SK-N-DZ (cell line): ENCODE results near the gene FXYD1.

Source experiments
- DNase-seq: peaks from one replicate; pipeline ENCODE4 v3.0.0-alpha.2; 2015; ENCODE audit warnings: low spot score

FXYD1 gene

GRCh38 chr19:35106898-35107541, 31.6 kb upstream of the FXYD1 start:
- DNase-seq, result no peak

- no peak for DNase-seq
These were observed 31.1 kb upstream of the FXYD1 start for GRCh38 chr19:35107545-35107944.

GRCh38 chr19:35108730-35109129, 29.9 kb upstream of the FXYD1 start:
- DNase-seq, result no peak

GRCh38 chr19:35109395-35110112, 29.1 kb upstream of the FXYD1 start:
- DNase-seq, result no peak

GRCh38 chr19:35110974-35111373, 27.6 kb upstream of the FXYD1 start:
- no peak for DNase-seq

GRCh38 chr19:35112995-35113688, 25.5 kb upstream of the FXYD1 start:
- no peak for DNase-seq

- peak; percentile 51 for DNase-seq
These were observed 24.1 kb upstream of the FXYD1 start for GRCh38 chr19:35114353-35115176.

- DNase-seq, result no peak
These were observed 23.3 kb upstream of the FXYD1 start, which contains the start of gene FXYD3 for GRCh38 chr19:35115177-35115951. Gene FXYD3, plus strand, starts transcription at chr19:35115823. Its CDS starts 3,554 bp downstream, at chr19:35119377.

- DNase-seq, result no peak
These were observed 22.4 kb upstream of the FXYD1 start for GRCh38 chr19:35116072-35116801.

- DNase-seq, result no peak
These were observed 21.5 kb upstream of the FXYD1 start for GRCh38 chr19:35117116-35117515.

- no peak for DNase-seq
These were observed 20.8 kb upstream of the FXYD1 start for GRCh38 chr19:35117799-35118198.

GRCh38 chr19:35118268-35119020, 20.2 kb upstream of the FXYD1 start:
- DNase-seq, result no peak

GRCh38 chr19:35119091-35119490, 19.5 kb upstream of the FXYD1 start:
- DNase-seq, result no peak

- DNase-seq, result no peak
These were observed 19.0 kb upstream of the FXYD1 start for GRCh38 chr19:35119578-35120155.

GRCh38 chr19:35120492-35120891, 18.1 kb upstream of the FXYD1 start:
- no peak for DNase-seq

- no peak for DNase-seq
These were observed 17.7 kb upstream of the FXYD1 start for GRCh38 chr19:35120898-35121297.

- no peak for DNase-seq
These were observed 15.7 kb upstream of the FXYD1 start for GRCh38 chr19:35122687-35123551.

- DNase-seq, result no peak
These were observed 15.1 kb upstream of the FXYD1 start for GRCh38 chr19:35123573-35123972.
